CD4-positive, alpha-beta T cell treated with Interleukin-15 for 1 hour (primary cell): ENCODE measurements around the gene RAPGEF5.

Source experiments
- DNase-seq: peaks from one replicate; pipeline ENCODE4 v3.0.0-alpha.2; 2020

RAPGEF5 gene

DNA sequence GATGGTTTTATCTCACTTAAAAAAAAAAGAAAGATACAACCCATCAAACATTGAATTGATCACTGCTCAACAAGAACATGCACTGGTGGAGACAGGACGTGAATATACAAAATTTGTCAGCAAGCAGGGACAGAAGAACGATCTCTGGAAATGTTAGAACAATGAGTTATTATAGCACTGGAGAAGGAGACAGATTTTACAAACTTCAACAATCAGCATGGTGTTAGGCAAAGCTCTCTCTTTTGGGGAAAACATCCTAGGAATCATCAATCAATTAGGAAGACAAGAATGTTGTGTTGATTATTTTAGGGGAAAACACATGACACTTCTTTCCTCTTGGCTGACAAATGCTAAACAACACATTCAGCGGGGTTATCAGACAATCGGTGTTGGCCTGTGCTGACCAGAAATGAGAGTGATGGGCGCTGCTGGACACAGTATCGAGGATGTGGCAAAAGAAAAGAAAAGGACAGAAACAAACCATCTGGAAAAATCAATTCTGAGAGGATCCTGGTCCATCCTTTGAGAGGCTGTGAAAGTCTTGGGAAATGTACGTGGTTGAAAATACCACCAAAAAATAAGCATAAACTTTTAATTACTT lies 103.9 kb downstream of the RAPGEF5 start:
- no peak for DNase-seq

DNA sequence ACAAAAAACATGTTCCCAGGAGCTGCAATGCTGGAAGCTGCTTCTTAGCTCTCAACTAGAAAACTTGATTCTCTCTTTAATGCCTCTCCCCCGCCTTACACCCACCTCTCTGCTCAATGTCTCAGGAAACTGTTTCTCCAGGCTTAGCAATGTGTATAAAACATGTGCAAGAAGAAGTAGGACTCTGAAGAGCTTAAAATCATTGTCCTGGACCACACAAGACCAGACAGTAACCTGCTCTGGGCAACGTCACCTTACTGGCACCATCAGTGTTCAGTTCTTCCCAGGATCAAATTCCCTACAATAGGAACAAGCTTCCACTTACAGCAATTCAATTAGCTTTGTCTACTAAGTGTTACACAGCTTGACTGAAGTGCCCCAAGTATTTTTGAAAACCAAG lies 104.9 kb downstream of the RAPGEF5 start:
- DNase-seq, result no peak

- no peak for DNase-seq
Observed at GRCh38 chr7:22251281-22251680, 105.7 kb downstream of the RAPGEF5 start.

- no peak for DNase-seq
Observed at GRCh38 chr7:22250390-22250789, 106.6 kb downstream of the RAPGEF5 start.

DNA sequence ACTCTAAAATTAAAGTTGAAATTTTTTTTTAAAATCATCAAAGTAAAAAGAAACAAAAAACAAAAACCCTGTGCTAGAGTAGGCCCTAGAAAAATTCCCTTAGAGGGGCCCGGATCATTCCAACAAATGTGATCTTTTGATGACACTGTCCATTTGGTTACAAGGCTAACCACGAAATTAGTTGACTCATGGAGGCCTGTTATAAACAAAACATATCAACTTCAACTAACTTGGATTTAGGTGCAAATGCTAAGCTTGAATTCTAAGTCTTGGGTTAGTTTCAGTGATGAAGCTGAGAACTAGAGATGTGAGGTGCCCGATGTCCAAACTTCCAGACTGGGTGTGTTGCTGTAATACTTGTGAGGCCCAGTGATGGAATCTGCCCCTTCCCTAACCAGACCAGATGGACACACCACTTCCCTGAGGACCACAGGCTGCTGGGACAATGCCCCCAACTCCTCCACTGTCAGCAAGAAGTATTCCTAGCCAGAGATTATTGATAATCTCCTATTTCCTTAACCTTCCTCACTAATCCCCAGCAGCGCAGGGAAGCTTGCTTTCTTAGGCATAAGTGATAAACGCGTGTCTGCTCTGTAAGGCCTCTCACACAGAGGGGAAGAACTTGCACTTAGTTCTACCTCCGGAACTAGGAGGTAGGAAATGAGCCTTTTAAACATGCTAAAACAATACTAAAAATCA lies 108.7 kb downstream of the RAPGEF5 start:
- DNase-seq, result no peak

DNA sequence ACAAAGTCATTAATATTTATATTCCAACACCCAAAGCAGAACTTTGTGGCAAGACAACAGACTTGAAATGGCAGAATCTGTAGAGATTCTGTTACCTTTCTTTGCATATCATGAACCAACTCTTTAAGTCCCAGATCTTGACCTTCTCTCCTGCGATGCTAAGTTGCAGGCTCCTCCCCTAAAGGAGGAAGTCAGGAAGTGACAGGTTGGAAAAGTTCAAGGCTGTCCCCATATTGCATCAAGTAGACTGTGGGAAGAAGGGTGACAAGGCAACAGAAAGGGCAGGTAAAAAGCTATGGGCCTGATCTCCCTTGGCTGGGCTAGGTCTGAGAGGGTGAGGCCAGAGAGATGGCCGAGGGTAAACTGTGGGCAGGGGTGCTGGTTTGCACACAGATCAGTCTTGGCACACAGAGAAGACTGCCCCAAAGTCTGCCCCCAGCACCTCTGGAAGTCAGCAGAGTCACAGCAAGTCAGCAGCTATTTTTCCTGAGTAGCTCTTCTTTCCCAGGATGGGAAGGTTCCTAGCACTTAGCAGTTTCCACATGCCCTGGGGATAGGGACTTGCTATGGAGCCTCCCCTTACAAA lies 115.1 kb downstream of the RAPGEF5 start:
- no peak for DNase-seq

DNA sequence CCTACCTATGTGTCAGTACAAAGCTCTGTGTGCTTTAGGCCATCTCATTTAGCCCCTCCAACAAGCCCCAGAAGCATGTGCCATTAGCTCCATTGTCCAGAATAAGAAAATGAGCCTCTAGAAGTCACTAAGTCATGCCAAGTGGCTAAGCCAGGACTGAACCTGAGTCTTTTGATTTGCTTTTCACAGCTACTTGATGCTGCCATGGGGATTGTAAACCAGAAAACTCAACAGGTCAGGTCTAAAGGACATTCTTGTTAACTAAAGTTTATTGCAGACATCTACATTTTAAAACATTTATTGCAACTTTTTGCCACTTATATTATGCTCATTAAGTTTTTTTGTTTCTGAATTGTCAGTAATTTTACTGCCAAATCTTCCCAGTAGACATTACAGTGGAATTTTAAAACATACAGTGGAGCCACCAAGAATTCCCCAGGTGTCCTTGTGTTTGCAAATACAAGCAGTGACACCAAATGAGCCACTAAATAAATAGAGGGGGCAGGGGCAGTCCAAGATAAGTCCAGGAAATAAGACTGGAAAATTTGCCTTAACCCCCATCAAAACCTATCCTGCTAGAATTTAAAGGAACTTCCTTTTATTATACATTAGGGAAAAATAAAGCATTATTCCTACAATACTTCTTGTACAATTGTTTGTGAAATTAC lies 115.9 kb downstream of the RAPGEF5 start:
- no peak for DNase-seq

DNA sequence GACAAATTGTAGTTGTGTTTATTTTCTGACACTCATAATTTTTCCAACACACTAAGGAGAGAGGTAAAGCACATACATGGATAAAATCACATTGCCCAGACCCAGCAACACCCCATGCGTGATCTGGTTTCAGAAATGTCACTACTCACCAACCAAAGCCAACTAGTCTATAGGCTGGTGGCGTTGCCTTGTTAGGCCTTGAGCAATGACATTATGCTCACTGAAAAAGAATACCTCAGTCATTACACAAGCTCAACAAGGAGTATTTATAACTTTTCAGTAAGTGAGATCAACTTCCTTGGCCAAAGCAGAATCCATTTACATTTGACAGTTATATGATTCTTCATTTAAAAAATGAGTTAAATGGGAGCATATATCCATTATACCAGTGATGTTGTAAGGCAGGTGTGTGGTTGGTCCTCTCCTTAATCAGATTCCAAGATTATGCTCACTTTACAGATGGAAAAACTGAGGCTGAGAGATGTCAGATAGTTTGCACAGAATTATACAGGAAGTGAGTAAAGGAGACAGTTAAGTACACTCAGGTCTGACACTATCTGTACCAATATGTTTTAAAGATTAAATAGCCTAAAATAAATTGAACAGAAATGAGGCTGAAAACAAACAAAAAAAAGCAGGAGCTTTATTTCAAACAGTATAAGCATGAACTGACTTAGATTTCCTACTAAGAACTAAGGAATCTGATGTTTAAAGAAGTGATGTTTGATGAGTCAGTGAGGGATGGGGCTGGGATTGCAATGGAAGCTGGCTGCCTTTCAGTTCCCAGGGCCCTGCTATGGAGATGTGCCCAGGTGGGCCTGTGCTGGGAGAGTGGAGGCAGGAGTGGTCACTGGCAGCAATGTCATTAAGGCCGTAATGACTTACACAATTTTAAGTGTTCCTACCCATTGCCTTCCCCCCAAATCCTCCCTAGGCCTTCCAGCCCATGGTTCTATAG lies 118.3 kb downstream of the RAPGEF5 start:
- DNase-seq, result no peak

GRCh38 chr7:22235134-22235533 lies 121.8 kb downstream of the RAPGEF5 start:
- DNase-seq, result no peak

DNA sequence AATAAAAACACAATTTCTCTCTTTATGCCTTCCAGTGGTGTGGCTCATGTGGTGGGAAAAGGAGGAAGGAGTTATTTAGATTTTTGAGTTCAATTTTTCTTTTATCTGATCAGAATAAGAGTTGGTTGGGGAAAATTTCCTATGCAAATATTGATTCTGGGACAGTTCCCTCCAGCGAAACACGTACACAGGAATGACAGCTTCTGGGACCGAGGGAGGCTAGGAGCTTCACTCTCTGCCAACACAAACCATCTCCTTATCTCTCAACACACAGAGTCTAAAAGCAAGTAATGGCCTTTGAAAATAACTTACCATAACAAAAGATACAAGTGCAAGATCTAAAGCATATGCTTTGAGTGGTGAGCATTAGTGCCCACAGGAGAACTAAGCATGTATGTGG lies 122.7 kb downstream of the RAPGEF5 start:
- no peak for DNase-seq

DNA sequence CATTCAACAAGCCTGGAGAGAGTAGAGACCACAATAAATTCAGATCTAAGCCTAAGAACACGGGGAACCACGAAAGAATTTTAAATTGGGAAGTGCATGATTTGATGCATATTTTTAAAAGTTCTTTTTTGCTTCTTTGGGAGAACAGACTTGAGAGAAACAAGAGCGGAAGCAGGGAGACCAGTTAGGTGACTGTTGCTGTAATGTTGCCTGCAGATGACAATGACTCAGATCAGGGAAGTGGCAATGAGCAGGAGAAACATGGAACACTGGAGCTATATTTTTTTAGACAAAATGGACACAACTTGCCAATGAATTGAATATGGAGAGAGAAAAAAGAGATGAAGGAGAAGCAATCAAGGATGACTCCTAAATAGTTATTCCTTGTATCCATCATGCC lies 125.1 kb downstream of the RAPGEF5 start:
- no peak for DNase-seq

DNA sequence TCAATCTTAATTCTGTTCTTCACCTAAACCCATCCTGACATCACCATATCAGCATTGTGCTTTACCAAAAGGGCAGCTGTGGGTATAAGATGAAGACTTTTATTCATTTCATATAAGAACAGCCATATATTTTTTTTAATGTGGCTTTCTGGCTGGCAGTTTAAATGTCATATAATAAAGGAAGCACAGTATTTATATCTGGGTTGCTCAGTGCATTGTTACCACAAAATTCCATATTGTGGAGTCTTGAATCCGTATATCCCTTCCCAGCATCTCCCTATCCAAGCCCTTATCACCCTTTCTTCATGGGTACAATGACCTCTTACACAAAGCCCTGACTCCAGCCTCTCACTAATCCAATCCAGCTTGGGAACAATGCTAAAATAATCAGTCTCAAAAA lies 125.8 kb downstream of the RAPGEF5 start:
- DNase-seq, result no peak

DNA sequence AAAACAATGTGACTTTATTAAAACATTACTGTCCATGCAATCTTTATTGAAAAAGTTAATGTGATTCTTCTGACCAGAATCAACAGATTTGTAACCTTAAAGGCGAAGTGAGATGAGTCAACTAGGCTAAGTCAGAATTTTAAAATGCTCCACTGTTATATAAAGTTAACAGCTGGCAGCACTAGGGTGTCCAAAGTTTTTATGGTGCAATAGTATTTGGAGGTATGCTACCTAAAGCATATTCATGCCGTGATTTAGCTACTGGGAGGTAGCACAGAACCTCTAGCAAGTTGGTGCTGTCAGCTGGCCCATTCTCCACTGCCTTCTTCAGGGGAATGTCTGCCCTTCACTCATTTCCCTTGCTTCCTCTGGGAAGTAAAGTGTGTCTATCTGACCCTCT lies 126.7 kb downstream of the RAPGEF5 start:
- no peak for DNase-seq

GRCh38 chr7:22229148-22229547 lies 127.8 kb downstream of the RAPGEF5 start:
- no peak for DNase-seq

DNA sequence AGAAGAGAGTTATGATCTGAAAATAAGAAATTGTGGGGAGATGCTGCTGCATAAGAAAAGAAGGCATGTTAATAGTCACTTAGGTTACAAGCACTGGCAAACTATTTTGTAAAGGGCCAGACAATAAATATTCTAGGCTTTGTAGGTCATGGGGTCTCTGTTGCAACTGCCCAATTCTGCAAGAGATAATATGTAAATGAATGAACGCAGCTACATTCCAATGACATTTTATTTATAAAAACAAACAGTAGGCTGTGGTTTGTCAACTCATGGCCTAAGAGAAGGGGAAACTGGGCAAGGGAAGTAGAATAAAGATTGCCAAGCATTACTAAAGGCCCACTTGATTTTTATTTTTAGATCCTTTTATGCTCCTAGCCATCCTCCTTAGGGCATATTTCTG lies 133.1 kb downstream of the RAPGEF5 start:
- no peak for DNase-seq

GRCh38 chr7:22220941-22221340 lies 136.0 kb downstream of the RAPGEF5 start:
- no peak for DNase-seq

GRCh38 chr7:22219739-22220493 lies 137.0 kb downstream of the RAPGEF5 start:
- DNase-seq, result no peak

GRCh38 chr7:22219036-22219435 lies 137.9 kb downstream of the RAPGEF5 start:
- no peak for DNase-seq

- no peak for DNase-seq
Observed at GRCh38 chr7:22216832-22217475, 140.0 kb downstream of the RAPGEF5 start.

DNA sequence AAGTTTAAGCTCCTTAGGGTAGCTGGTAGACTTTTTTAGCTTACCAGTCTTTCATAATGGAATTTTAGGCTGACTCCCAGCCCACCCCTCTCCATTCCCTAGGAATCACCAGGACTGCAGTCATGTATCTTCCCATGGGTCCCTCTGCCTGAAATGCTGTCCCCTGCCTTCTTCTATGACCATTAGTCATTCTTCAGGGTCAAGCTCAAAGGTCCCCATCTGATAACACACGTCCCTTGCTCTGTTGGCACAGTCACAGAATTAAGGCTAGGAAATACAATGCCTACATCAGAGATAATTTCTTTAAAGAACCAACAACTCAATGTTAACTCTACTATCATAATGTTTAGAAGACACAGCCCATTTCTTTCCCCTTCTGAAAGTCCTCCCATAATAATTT lies 140.6 kb downstream of the RAPGEF5 start:
- DNase-seq, result no peak

GRCh38 chr7:22214000-22214399 lies 143.0 kb downstream of the RAPGEF5 start:
- no peak for DNase-seq

DNA sequence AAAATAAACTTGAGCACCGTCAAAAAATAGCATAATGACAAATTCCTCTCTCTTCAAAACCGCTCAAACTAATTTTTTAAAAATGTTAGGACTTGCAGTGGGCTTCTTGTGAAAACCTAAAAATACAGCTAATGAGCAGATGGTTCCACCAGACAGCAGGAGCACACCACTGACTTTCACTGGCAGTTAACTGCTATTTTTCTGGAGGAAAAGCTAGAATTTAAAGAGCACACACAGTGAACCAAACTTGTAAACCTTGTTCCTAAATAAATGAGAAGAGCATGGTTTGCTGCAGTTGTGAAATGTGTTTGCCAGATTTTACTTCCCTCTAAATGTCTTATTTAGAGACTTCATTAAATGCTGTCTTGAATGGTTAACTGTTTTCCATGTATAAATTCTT lies 143.9 kb downstream of the RAPGEF5 start:
- DNase-seq, result no peak
